ENCODE measurements around the gene TPSG1.
"Not testable (repeated sequence)": the region's sequence is repeated elsewhere in the genome, so short reads cannot be mapped to it uniquely, and the experiment has no call there.

The TPSG1 gene

GRCh38 chr16:1256296-1256873 lies 31.3 kb upstream of the TPSG1 start:
- DNase-seq, result not testable (repeated sequence)

GRCh38 chr16:1255276-1256122 lies 30.4 kb upstream of the TPSG1 start, which contains the start of gene TPSD1:
TSS of gene TPSD1 (plus strand) at chr16:1256069. CDS start at chr16:1256281, 212 bp downstream.
- not testable (repeated sequence) for DNase-seq

GRCh38 chr16:1254821-1255220 lies 29.8 kb upstream of the TPSG1 start:
- not testable (repeated sequence) for DNase-seq

GRCh38 chr16:1253701-1254364 lies 28.8 kb upstream of the TPSG1 start:
- not testable (repeated sequence) for DNase-seq

GRCh38 chr16:1249031-1249755 lies 24.1 kb upstream of the TPSG1 start:
- DNase-seq, result not testable (repeated sequence)

- not testable (repeated sequence) for DNase-seq
These were observed 23.0 kb upstream of the TPSG1 start for GRCh38 chr16:1247903-1248537.

- DNase-seq, result no peak
These were observed 20.5 kb upstream of the TPSG1 start for GRCh38 chr16:1245452-1246020.

GRCh38 chr16:1244881-1245280 lies 19.8 kb upstream of the TPSG1 start:
- DNase-seq, result no peak

- not testable (repeated sequence) for DNase-seq
These were observed 19.1 kb upstream of the TPSG1 start for GRCh38 chr16:1243907-1244850.

- not testable (repeated sequence) for DNase-seq
These were observed 18.3 kb upstream of the TPSG1 start for GRCh38 chr16:1243363-1243762.

GRCh38 chr16:1241081-1241480 lies 16.0 kb upstream of the TPSG1 start:
- not testable (repeated sequence) for DNase-seq

GRCh38 chr16:1240436-1240835 lies 15.4 kb upstream of the TPSG1 start, which contains the start of gene TPSAB1:
TSS of gene TPSAB1 (plus strand) at chr16:1240705. CDS start at chr16:1240939, 234 bp downstream.
- DNase-seq, result not testable (repeated sequence)

- DNase-seq, result not testable (repeated sequence)
These were observed 14.5 kb upstream of the TPSG1 start for GRCh38 chr16:1239575-1239974.

- not testable (repeated sequence) for DNase-seq
These were observed 13.8 kb upstream of the TPSG1 start for GRCh38 chr16:1238909-1239308.

GRCh38 chr16:1237990-1238389 lies 12.9 kb upstream of the TPSG1 start:
- DNase-seq, result no peak

- DNase-seq, result not testable (repeated sequence)
These were observed 11.6 kb upstream of the TPSG1 start for GRCh38 chr16:1236659-1237058.

GRCh38 chr16:1232049-1232748 lies 7.1 kb upstream of the TPSG1 start:
- not testable (repeated sequence) for DNase-seq

- DNase-seq, result not testable (repeated sequence)
These were observed 6.2 kb upstream of the TPSG1 start for GRCh38 chr16:1231301-1231700.

GRCh38 chr16:1230471-1231212 lies 5.6 kb upstream of the TPSG1 start:
- DNase-seq, result not testable (repeated sequence)
